NT2/D1 (cell line): Measurements from ENCODE around the gene TLR10.
"Not testable (repeated sequence)": the region's sequence is repeated elsewhere in the genome, so short reads cannot be mapped to it uniquely, and the experiment has no call there.

ENCODE experiments used
- SUZ12 ChIP-seq: IDR thresholded peaks from 2 replicates; pipeline ENCODE4 v1.6.1; 2011; ENCODE audit not compliant: insufficient read length, insufficient read depth; ENCODE audit errors: extremely low read depth
- ZNF274 ChIP-seq: IDR thresholded peaks from 2 replicates; pipeline ENCODE4 v1.6.1; 2011; ENCODE audit warnings: mild to moderate bottlenecking, low read depth, low read length

GRCh38 chr4:38806251-38806650 lies 23.5 kb upstream of the TLR10 start:
- TF ChIP-seq ZNF274, SUZ12: not testable (repeated sequence)
